ENCODE measurements around the gene CYP11A1. TPM values are rescaled to one million over a fixed set of nuclear protein-coding genes. Genes with fewer than 3 reads are reported as not detected.

The CYP11A1 gene
- polyA plus RNA-seq, 2 donors: 2.3 to 5.7 TPM

DNA sequence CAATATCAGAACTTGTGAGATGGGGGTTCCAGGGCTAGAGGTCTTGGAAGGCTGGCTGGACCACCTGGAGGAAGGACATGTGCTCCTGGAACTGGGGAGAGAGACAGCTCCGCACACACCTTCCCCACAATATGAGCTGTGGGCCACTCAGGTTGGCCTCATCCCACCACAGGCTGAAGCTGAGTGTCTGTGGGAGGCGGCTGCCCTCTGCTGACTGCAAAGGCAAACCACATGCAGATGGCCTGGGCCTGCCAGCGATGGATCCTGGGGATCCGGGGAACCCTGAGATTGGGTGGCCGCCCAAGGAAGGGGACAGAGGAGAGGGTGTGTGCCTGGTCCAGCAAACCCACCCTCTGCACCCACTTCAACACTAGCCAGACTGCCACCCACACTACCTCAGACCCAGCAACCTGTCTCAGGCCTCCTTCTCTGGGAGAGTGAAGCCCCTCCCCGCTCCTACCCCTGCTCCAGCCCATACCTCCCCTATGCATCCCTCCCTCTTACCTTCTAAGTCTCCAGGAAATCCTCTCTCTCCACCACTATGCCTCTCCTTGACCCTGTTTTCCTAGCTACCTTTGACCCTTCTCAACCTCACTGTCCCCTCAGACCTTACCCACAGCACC, 44.8 kb downstream of the CYP11A1 start:
- WGBS, 2 donors: 27 to 31% methylated on average over 6 of the region's 6 CpGs
- H3K9me3 ChIP-seq (ENCODE audit: control insufficient read depth in 2 of 2, insufficient read depth in 1 of 2, low read depth in 1 of 2, low read length in 1 of 2): peaks cover 0 to 3% of the 10 kb centered on the region in 2 donors
- H3K4me3 ChIP-seq (ENCODE audit: low read depth in 1 of 2, low read length in 2 of 2): no peak overlapping the region
- no peaks in the 10 kb centered on the region for H3K4me1 ChIP-seq (ENCODE audit: control insufficient read depth in 2 of 2, insufficient read depth in 2 of 2, low read length in 1 of 2)
- H3K27ac ChIP-seq (ENCODE audit: low read depth in 2 of 2, low read length in 1 of 2): no peak overlapping the region
- H3K27me3 ChIP-seq (ENCODE audit: control insufficient read depth in 1 of 2, insufficient read depth in 2 of 2, low read length in 2 of 2): no peaks in the 10 kb centered on the region
- H3K36me3 ChIP-seq (ENCODE audit: control insufficient read depth in 2 of 2, insufficient read depth in 2 of 2, low read length in 1 of 2): no peaks in the 10 kb centered on the region

DNA sequence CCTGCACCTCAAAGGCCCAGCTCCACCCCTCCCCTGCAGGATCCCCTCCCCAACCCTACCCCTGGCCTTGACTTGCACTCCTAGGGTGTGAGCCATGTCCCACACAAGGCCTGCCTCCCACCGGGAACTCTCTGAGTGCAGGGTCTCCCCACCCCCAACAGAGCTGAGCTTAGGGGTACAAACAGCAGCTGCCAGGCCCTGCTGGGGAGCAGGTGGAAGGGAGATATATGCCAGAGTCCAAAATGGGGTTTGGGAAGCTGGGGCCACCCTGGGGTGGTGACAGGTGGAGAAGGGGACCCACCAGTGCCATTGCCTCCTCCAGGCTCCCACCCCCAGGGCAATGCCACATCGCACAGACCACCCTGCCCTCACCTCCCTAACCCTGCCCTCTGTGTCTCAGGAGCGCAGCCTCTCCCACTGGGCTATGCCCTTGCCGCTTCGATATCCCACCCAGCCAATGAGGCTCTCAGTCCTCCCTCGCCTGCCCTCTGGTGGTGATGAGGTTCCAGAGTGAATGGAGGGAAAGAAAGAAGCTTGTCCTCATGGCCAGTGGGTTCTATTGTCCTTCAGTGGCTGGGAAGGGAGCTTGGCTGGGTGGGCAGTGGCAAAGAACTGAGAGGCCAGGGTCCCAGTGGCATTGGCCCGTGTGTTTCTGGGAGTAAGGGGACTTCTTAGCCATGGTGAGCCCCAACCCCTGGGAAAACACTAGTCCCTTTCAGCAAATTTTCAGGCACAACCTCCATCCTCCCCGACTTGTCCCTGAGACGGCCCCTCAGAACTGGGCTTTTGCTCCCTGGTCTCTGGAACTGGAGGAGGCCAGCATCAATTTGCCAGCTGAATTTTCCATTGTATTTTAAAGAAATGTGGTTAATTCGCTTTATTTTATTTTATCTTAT, 46.8 kb downstream of the CYP11A1 start:
- 77 to 83% methylated on average over 9 to 10 of the region's 10 CpGs for WGBS, 2 donors
- Histone ChIP-seq H3K27ac (ENCODE audit: low read depth in 2 of 2, low read length in 1 of 2) (no peak overlapping the region), H3K9me3 (ENCODE audit: control insufficient read depth in 2 of 2, insufficient read depth in 1 of 2, low read depth in 1 of 2, low read length in 1 of 2) (no peaks in the 10 kb centered on the region), H3K4me1 (ENCODE audit: control insufficient read depth in 2 of 2, insufficient read depth in 2 of 2, low read length in 1 of 2) (no peaks in the 10 kb centered on the region), H3K27me3 (ENCODE audit: control insufficient read depth in 1 of 2, insufficient read depth in 2 of 2, low read length in 2 of 2) (no peaks in the 10 kb centered on the region), H3K36me3 (ENCODE audit: control insufficient read depth in 2 of 2, insufficient read depth in 2 of 2, low read length in 1 of 2) (no peaks in the 10 kb centered on the region), H3K4me3 (ENCODE audit: low read depth in 1 of 2, low read length in 2 of 2) (no peak overlapping the region)

DNA sequence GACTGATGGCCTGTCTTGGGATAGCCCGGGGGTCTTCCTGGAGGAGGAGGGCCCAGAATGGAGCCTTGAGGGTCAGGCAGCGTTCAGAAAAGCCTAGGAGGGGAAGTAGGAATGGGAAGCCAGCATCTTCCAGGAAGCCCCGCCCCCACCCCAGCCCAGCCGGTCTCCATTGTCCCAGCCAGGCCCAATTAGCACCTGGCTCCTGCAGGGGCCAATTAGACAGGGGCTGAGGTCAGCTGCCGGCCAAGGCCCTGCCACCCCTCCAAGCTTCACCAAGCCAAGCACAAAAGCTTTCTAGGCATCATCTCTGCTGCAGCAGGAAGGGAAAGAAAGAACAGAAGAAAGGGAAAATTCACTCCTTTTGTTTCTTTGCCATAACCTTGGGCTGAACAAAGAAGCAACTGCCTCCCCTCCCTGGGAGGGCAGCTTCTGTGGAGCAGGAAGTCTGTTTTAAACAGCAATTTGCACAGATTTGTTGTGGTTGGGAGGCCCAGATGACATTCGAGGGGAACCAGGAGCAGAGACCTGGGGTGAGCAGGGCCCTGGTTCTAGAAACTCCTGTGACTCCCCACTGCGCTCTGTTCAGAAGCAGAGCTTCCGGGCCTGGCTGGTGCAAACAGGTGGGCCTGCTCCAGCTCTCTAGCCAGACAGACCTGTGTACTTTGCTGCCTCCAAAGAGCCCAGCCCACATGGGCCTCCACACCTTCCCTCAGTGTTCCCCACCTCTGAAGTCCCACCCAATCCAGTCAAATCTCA, 47.7 kb downstream of the CYP11A1 start:
- no peaks in the 10 kb centered on the region for H3K27me3 ChIP-seq (ENCODE audit: control insufficient read depth in 1 of 2, insufficient read depth in 2 of 2, low read length in 2 of 2)
- no peak overlapping the region for H3K27ac ChIP-seq (ENCODE audit: low read depth in 2 of 2, low read length in 1 of 2)
- 50 to 58% methylated on average over 8 of the region's 8 CpGs for WGBS, 2 donors
- H3K4me3 ChIP-seq (ENCODE audit: low read depth in 1 of 2, low read length in 2 of 2): no peak overlapping the region
- H3K9me3 ChIP-seq (ENCODE audit: control insufficient read depth in 2 of 2, insufficient read depth in 1 of 2, low read depth in 1 of 2, low read length in 1 of 2): no peaks in the 10 kb centered on the region
- no peaks in the 10 kb centered on the region for H3K4me1 ChIP-seq (ENCODE audit: control insufficient read depth in 2 of 2, insufficient read depth in 2 of 2, low read length in 1 of 2)
- no peaks in the 10 kb centered on the region for H3K36me3 ChIP-seq (ENCODE audit: control insufficient read depth in 2 of 2, insufficient read depth in 2 of 2, low read length in 1 of 2)

DNA sequence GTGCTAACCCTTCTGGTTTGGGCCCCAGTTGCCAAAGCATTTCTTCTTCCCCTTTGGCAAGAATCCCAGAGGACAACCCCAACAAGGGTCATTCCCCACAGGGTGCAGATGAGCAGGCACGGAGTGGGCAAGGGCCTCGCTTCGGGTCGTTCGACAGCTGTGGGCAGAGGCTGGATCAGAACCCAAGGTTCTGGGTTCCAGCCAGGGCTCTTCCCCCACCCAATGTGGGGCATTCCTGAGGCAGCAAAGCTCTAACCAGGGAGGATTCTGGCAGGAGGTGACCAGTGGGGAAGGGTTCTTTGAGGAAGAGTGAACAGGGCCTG, 48.3 kb downstream of the CYP11A1 start:
- Histone ChIP-seq H3K27me3 (ENCODE audit: control insufficient read depth in 1 of 2, insufficient read depth in 2 of 2, low read length in 2 of 2) (no peaks in the 10 kb centered on the region), H3K4me1 (ENCODE audit: control insufficient read depth in 2 of 2, insufficient read depth in 2 of 2, low read length in 1 of 2) (no peaks in the 10 kb centered on the region), H3K4me3 (ENCODE audit: low read depth in 1 of 2, low read length in 2 of 2) (no peak overlapping the region), H3K27ac (ENCODE audit: low read depth in 2 of 2, low read length in 1 of 2) (no peak overlapping the region), H3K9me3 (ENCODE audit: control insufficient read depth in 2 of 2, insufficient read depth in 1 of 2, low read depth in 1 of 2, low read length in 1 of 2) (no peaks in the 10 kb centered on the region), H3K36me3 (ENCODE audit: control insufficient read depth in 2 of 2, insufficient read depth in 2 of 2, low read length in 1 of 2) (no peaks in the 10 kb centered on the region)
- WGBS, 2 donors: 85 to 92% methylated on average over 5 of the region's 5 CpGs

GRCh38 chr15:74318376-74319137, 48.9 kb downstream of the CYP11A1 start:
- Histone ChIP-seq H3K36me3 (ENCODE audit: control insufficient read depth in 2 of 2, insufficient read depth in 2 of 2, low read length in 1 of 2) (no peaks in the 10 kb centered on the region), H3K4me1 (ENCODE audit: control insufficient read depth in 2 of 2, insufficient read depth in 2 of 2, low read length in 1 of 2) (no peaks in the 10 kb centered on the region), H3K9me3 (ENCODE audit: control insufficient read depth in 2 of 2, insufficient read depth in 1 of 2, low read depth in 1 of 2, low read length in 1 of 2) (no peaks in the 10 kb centered on the region), H3K4me3 (ENCODE audit: low read depth in 1 of 2, low read length in 2 of 2) (no peak overlapping the region), H3K27me3 (ENCODE audit: control insufficient read depth in 1 of 2, insufficient read depth in 2 of 2, low read length in 2 of 2) (no peaks in the 10 kb centered on the region), H3K27ac (ENCODE audit: low read depth in 2 of 2, low read length in 1 of 2) (no peak overlapping the region)
- WGBS, 2 donors: 76 to 82% methylated on average over 6 of the region's 6 CpGs

DNA sequence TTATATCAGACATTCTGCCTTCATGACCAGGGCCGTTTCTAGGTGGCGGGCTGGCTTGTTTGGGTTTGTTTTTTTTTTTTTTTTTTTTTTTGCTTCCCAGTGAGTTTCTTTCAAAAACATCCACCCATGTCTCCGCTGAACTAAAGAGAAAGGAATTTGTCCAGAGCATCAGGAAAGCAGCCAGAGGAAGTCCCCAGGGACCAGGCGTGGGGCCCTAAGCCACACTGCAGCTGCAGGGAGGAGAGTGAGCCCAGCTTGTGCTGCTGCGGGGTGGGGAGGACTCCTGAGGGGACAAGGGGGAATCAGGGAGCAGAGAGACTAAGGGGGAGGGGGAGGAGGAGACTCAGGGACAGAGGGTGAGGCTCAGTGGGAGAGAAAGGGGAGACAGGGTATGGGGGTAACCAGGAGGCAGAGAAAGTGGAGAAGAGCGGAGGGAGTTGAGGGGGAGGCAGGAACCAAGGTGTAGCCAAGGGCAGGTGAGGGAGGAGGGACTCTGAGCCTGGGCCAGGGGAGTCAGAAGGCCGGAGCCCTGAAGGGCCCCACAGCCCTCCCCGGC, 49.5 kb downstream of the CYP11A1 start:
- H3K4me3 ChIP-seq (ENCODE audit: low read depth in 1 of 2, low read length in 2 of 2): no peak overlapping the region
- H3K4me1 ChIP-seq (ENCODE audit: control insufficient read depth in 2 of 2, insufficient read depth in 2 of 2, low read length in 1 of 2): no peaks in the 10 kb centered on the region
- no peaks in the 10 kb centered on the region for H3K27me3 ChIP-seq (ENCODE audit: control insufficient read depth in 1 of 2, insufficient read depth in 2 of 2, low read length in 2 of 2)
- 49 to 57% methylated on average over 8 of the region's 8 CpGs for WGBS, 2 donors
- peak overlapping the region in 1 of 2 donors; percentile 34 for H3K27ac ChIP-seq (ENCODE audit: low read depth in 2 of 2, low read length in 1 of 2)
- no peaks in the 10 kb centered on the region for H3K36me3 ChIP-seq (ENCODE audit: control insufficient read depth in 2 of 2, insufficient read depth in 2 of 2, low read length in 1 of 2)
- no peaks in the 10 kb centered on the region for H3K9me3 ChIP-seq (ENCODE audit: control insufficient read depth in 2 of 2, insufficient read depth in 1 of 2, low read depth in 1 of 2, low read length in 1 of 2)

- H3K4me3 ChIP-seq (ENCODE audit: low read depth in 1 of 2, low read length in 2 of 2): no peak overlapping the region
- H3K27ac ChIP-seq (ENCODE audit: low read depth in 2 of 2, low read length in 1 of 2): no peak overlapping the region
- no peaks in the 10 kb centered on the region for H3K27me3 ChIP-seq (ENCODE audit: control insufficient read depth in 1 of 2, insufficient read depth in 2 of 2, low read length in 2 of 2)
- H3K4me1 ChIP-seq (ENCODE audit: control insufficient read depth in 2 of 2, insufficient read depth in 2 of 2, low read length in 1 of 2): no peaks in the 10 kb centered on the region
- 60 to 61% methylated on average over 13 of the region's 13 CpGs for WGBS, 2 donors
- no peaks in the 10 kb centered on the region for H3K36me3 ChIP-seq (ENCODE audit: control insufficient read depth in 2 of 2, insufficient read depth in 2 of 2, low read length in 1 of 2)
- H3K9me3 ChIP-seq (ENCODE audit: control insufficient read depth in 2 of 2, insufficient read depth in 1 of 2, low read depth in 1 of 2, low read length in 1 of 2): no peaks in the 10 kb centered on the region
These were observed 51.3 kb downstream of the CYP11A1 start for GRCh38 chr15:74316141-74316540.

DNA sequence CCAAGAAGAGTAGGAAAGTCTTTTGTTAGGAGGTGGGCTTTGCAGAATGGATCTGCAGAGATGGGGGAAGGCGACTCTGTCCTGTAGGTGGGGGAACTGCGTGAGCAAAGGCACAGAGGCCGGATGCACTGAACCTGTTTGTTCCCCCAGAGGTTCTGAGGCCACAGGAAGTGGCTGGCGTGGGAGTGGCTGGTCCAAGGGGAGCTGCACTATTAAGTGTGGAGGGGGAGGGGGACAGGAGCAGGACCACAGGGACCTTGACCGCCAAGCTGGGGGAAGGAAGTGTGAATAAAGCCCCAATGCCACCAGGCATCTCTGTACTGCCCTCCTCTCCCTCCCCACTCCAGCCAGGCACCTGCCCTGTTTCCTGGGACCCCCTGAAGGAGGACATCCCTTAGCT, 51.8 kb downstream of the CYP11A1 start:
- H3K27me3 ChIP-seq (ENCODE audit: control insufficient read depth in 1 of 2, insufficient read depth in 2 of 2, low read length in 2 of 2): no peaks in the 10 kb centered on the region
- H3K4me3 ChIP-seq (ENCODE audit: low read depth in 1 of 2, low read length in 2 of 2): no peak overlapping the region
- H3K27ac ChIP-seq (ENCODE audit: low read depth in 2 of 2, low read length in 1 of 2): no peak overlapping the region
- H3K9me3 ChIP-seq (ENCODE audit: control insufficient read depth in 2 of 2, insufficient read depth in 1 of 2, low read depth in 1 of 2, low read length in 1 of 2): no peaks in the 10 kb centered on the region
- H3K36me3 ChIP-seq (ENCODE audit: control insufficient read depth in 2 of 2, insufficient read depth in 2 of 2, low read length in 1 of 2): no peaks in the 10 kb centered on the region
- no peaks in the 10 kb centered on the region for H3K4me1 ChIP-seq (ENCODE audit: control insufficient read depth in 2 of 2, insufficient read depth in 2 of 2, low read length in 1 of 2)
- WGBS, 2 donors: 62 to 69% methylated on average over 5 of the region's 5 CpGs

Measured in esophagus (tissue), 2 donors.